Activated T-helper 9 cell treated with anti-CD3 and anti-CD28 coated beads, Interleukin-2, amount 50 U/mL, for 16 hours (primary cell): ENCODE data around the gene MSH5.

Experiments used
- DNase-seq: peaks from one replicate; pipeline ENCODE4 v3.0.0-alpha.2; 2020; ENCODE audit warnings: low read depth

The MSH5 gene

DNA sequence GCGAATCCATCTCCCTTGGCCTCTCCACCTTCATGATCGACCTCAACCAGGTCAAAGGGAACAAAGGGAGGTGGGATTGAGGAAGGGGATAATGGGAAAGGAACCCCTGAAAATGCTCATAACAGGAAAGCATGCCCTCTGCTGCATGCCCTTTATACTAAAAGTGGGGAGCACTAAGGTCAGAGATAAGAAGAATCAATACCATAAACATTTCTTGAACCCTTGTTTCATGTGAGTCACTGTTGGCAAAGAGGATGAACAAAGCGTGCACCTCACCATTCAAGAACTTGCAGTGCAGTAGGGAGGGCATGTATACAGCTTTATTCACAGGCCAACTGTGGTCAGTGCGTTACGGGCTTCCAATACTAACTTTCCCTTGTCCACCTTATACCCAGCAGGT lies 21.0 kb downstream of the MSH5 start:
- no peak for DNase-seq

DNA sequence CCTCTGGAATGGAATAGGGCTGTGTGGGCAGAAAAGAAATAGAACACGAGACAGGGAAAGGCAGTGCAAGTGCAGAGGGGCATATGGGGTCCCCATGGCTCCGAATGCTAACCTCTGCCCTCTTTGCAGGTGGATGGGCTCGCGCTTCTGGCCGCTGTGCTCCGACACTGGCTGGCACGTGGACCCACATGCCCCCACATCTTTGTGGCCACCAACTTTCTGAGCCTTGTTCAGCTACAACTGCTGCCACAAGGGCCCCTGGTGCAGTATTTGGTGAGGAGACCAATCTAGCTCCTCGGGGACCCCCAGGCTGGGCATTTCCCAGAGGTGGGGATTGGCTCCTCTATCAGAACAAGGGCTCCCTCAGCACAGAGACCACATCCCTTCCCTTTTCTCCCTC lies 21.5 kb downstream of the MSH5 start:
- DNase-seq = no peak

DNA sequence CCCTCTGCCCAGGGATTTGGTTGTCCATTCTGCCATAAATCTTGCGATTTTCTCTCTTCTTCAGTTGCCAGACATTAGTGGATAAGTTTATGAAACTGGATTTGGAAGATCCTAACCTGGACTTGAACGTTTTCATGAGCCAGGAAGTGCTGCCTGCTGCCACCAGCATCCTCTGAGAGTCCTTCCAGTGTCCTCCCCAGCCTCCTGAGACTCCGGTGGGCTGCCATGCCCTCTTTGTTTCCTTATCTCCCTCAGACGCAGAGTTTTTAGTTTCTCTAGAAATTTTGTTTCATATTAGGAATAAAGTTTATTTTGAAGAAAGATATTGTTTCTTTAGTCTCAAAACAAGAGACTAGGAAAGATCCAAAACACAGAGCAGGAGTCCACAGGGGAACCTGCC lies 22.6 kb downstream of the MSH5 start, which contains the start of gene SAPCD1:
TSS of gene SAPCD1 (plus strand) at position 301 of the 400 bp plus-strand sequence. CDS start 399 bp downstream, outside the sequence.
- no peak for DNase-seq

DNA sequence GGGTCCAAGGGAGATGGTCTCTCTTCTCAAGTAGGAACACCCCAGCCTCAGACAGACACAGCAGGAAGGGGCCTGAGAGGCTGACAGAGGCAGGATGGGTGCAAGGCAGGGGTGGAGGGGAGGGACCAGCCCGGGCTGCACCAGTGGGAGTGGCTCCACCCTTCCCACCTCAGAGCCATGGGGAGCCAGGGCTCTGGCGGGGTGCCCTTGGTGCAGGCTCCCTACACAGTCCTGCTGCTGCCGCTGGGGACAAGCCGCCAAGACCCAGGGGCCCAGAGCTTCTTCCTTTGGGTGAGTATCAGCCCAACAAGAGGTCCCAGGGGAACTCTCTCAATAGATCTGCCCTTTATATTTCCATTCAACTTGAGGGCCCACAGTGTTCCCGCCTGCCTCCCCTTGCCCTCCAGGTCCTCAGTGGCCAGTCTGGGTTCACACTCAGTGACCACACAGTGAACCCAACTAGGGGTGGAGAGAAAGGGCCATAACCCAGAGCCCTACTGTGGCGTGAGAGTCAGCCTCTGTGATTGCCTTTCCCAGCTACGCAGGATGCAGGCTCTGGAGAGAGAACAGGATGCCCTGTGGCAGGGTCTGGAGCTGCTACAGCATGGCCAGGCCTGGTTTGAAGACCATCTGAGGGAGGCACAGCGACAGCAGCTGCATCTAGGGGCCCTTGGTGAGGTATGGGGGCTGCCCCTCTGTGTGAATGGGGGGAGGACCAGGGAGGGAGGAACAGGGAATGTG lies 23.2 kb downstream of the MSH5 start:
- no peak for DNase-seq

DNA sequence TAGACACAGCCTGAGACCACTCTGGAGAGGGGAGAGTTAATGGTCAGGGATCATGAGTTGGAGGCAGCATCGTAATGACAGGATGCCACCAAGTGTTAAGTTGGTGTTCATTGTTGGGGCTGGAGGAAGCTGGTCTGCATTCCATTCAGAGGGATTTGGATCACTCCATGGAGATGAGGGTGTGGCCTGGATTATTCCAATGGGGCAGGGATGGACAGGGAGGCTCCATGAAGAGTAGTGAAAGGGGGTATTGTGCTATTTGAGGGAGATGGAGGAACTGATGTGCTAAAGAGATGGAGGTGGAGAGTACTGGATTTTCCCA lies 23.8 kb downstream of the MSH5 start:
- DNase-seq = no peak

DNA sequence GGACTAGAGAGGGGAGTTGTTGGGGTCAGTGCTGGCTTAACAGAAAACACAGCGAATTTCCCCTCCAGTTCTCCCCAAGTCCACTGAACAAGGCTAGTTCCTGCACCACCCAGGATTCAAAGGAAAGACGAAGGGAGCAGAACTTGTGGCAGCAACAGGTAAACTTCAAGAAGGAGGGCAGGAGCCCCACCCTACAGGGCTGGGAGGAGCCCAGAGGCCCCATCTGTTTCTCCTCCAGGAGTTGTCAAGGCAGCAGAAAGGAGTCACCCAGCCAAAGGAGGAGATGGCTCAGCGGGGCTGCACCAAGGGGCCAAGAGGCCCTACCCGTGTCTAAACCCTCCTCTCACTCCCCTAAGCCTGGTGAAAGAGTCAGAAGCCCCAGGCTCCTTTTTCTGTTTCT lies 24.4 kb downstream of the MSH5 start:
- no peak for DNase-seq

DNA sequence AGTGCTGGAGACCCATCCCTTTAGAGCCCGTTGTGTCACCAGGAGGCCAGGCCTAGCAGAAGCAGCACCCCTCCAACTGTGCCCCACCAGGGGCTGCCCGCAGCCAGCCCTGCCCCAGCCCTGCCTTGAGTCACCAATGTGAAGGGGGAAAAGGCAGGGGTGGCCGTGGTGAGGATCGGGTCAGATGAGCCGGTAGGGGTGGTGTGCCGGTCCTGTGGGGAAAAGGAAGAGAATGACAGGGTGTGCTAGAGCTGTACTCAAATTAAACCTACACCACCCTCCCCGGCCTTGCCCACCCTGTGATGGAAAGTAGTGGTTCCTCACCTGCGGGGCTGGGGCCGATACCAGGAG lies 25.7 kb downstream of the MSH5 start:
- DNase-seq = no peak

DNA sequence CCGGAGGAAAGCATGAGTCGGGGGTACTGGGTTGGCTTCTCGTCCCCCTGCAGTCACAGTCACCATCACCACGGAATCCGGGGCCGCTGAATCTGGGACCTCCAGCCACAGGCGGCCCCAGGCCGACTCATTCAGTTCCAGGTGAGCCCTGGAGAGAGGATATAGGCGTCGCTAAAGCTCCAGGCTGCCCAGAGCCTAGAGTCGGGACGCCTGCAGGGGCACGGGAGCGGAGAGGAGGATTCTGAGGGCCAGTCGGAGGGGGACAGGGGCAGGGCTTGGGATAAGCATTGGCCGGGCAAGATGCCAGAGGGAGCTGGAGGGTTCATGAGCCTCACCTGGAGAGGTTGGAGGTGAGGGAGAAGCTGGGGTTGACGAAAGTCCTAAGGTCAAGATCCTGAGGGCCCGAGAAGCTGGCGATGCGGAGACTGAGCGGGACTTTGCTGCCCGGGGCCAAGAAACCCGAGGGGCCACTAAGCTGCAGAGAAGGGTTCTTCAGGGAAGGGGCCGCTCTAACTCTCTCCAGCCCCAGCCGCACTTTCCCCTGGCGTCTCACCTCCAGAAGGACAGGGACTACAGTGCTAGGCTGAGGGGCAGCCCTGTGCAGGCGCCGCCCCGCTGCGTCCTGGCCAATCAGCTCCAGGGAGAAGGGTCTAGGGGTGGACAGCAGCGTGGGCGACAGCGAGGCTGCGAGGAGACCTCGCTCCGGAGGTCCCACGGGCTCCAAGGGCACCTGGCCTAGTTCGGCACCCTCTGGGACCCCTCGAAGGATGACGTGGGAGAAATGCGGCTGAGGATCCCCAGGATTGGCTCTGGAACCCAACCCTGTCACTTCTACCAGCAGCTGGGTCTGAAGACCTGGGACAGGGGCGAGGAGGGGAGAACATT lies 26.3 kb downstream of the MSH5 start:
- no peak for DNase-seq

DNA sequence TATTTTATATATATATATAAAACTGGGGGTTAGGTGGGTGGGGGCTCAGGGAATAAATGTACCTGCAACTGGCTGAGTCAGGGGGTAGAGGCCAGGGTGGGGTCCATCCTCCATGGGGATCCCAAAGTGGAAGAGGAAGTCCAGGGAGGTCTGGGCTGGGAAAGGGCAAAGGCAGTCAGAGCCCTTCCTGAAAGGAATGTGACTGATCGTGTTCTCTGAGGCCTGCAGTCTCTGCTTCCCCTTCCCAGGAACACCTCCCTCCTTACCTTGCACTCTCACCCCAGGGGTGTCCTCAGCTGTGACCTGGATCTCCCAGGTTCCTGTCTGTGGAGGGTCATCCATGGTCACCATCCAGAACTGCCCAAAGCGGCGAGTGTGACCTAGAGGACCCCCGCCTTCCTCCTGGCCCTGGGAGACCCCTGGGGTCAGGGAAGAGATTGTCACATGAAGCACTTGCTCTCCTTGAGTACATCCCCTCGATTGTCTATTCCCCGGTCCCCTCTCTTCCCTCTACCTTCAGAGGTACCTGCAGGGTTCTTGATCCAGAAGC lies 27.4 kb downstream of the MSH5 start:
- DNase-seq = no peak

DNA sequence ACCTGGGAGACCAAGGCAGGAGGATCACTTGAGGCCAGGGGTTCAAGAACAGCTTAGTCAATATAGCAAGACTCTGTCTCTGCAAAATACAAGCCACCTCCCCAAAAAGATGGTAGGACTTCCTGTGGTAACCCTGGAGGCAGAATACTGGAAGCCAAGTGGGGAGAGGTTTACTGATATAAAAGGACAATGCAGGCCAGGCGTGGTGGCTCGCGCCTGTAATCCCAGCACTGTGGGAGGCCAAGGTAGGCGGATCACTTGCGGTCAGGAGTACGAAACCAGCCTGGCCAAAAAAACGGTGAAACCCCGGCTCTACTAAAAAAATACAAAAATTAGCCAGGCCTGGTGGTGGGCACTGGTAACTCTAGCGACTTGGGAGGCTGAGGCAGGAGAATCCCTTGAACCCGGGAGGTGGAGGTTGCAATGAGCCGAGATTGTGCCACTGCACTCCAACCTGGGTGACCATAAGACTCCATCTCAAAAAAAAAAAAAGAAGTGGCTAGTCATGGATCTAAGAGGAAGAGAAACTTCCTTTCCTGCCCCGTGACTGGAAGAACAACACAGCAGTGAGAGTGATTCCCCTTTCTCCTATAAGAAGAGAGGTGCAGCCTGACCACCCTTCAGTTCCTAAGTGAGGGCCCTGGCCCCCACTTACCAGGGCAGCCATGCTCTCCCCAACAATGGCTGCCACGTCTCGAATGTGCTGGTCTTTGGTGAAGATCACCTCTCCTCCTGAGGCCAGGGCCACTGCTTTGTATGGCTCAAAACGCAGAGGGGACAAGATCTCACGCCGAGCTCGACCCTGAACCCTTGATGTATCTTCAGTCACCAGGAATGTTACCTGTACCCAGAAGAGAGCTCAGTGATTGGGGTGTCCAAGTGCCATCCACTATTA lies 28.8 kb downstream of the MSH5 start:
- no peak for DNase-seq

DNA sequence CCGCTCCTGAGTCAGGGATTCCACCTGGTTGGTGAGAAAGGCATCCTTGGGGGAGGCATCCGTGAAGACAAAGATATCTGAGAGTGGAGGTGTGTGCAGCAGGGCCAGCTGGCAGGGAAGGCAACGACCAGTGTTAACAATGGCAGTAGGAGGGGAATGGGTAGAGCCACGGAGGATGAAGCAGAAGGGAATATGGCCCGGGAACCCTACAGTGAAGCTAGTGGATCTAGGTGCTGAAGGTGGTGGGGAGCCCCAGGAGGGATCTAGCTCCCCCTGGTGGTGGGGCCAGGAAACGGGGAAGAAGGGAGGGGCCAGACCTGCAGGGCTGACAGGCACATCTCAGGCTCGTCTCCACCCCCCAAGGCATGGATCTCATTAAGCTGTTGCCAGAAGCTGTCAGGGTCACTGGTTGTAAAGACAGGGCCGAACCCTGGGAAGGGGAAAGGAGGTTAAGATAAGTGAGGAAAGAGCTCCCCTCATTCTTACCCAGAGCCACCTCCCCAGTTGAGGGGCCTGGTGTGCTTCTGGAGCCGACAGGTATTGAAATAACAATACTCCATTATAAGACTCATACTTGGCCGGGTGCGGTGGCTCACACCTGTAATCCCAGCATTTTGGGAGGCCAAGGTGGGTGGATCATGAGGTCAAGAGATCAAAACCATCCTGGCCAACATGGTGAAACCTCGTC lies 30.0 kb downstream of the MSH5 start:
- peak; percentile 69 for DNase-seq

DNA sequence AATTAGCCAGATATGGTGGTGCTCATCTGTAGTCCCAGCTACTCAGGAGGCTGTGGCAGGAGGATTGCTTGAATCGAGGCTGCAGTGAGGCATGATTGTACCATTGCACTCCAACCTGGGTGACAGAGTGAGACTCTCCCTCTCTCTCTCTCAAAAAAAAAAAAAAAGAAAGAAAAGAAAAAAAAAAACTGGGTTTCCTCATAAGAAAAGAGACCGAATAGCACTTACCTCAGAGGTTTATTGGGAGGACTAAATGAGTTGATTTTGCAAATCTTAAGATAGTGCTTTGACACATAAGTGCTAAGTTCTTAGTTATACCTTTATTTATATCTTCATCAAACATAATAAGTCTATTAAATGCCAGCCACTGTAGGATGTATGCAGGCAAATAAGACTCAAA lies 31.1 kb downstream of the MSH5 start:
- no peak for DNase-seq

DNA sequence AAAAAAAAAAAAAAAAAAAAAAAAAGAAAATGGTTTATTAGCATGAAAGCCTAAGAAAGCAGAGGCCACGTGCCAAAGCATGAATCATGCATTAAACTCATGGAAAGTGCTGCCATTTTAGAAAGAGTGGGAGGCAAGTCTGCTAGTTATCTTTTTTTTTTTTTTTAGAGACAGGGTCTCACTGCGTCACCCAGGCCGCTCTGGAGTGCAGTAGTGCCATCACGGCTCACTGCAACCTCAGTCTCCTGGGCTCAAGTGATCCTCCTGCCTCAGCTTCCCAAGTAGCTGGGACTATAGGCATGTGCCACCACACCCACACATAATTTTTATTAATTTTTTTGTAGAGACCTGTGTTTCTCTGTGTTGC lies 32.2 kb downstream of the MSH5 start:
- no peak for DNase-seq

DNA sequence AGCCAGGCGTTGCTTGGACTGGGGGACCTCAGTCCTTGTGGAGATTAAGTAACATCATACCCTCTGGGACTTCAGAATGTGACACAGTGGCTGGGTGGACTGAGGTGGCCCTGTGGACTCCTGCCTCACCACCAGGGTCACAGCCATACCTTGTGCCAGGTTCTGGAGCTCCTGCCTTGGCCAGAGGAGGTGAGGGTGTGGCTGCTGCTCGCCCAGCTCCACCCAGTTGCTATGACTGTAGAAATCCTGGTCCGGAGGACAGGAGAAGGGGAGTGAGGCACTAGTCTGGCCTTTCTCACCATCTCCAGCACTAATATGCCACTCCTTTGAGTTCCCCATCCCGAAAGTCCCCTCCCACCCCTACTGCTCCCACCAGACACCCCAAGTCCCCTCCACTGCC lies 35.4 kb downstream of the MSH5 start:
- DNase-seq = no peak

DNA sequence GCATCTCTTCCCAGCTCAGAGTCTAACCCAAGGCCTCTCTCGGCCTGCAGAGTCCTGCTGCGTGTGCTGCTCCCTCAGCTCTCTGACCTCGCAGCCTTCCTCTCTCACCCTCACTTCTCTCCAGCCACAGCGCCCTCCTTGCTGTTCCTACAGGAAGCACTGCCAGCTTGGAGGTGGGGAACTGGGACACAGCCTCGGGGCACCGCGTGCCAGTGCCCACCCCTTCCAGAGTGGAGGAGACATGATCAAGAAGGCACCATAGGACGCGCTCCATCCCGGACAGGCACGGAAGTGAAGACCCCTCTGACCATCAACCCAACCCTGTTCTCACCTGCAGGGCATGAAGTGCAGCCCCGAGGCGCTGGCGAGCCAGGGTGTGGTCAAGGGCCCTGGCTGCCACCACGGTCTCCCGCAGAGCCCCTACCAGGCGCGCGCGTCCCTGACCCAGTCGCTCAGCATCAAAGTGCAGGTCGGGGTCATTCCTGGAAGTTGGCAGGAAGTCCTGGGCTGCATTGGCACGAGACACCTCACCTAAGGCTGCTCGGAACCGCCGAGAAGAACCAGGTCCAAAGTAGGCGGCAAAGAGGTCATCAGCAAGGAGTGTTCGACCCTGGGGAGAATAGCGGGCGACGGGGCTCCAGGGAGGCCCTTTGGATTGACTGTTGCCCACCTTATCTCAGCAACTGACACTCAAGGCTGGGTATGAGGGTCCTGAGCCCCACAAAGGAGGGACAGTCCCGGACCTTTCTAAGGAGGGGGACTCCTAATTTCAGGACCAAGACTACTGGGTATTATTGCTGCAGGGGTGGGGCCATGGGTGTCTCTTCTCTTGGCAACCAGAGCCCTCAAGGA lies 36.1 kb downstream of the MSH5 start:
- DNase-seq = no peak

DNA sequence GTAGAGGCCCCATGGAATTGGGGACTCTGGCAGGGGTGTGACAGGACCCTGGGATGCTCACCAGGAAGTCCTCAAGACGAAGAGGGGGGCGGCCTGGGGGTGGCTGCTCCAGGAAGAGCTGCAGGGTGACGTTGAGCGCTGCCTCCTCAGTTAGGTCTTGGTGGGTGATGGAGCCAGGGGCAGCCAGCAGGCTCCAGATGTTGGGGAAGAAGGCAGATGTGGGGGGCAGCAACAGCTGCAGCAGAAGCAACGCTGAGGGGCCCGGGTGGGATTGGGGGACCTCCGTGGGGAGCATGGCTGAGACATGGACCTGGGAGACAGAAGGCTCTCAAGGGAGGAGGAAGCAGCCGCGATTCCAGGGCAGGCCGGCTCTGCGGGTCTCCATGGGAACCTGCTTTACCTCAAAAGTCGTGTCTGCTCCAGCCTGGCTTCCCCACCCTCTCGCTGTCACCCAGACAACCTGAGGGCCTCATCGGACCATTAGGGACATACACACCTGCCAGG lies 36.7 kb downstream of the MSH5 start:
- no peak for DNase-seq

DNA sequence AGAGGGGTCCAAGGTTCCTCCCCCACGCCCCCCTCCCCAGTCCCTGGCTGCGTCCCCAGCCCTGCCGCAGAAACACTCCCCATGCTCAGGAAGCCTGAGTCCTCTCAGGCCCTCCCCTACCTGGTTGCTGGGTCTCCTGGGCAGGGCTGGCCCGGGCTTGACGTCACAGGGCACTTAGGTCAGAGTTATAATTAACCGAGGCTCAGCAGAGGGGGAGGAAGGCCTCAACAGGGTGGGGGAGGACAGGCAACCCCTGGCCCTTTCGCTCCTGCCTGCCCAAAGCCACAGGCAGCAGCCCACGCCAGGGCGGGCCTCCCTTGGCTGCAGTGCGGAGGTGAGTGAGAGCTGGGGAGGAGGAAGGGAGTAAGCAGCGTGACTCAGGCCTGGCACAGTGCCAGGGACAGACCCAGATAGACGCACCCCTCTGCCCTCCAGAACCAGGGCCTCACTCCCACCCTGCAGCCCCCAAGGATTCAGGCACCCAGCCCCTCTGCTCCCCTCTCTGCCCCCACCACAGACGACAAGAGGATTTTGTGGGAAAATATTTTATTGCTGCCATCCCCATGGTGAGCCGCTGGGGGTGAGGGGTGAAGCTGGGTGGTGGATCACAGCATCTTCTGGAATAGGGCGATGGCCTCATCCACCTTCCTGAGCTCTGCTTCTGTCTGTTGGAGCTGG lies 37.3 kb downstream of the MSH5 start, which contains the start of gene VWA7:
TSS of gene VWA7 (minus strand) at position 340 of the 678 bp plus-strand sequence. CDS start 549 bp downstream, outside the sequence.
- peak; percentile 71 for DNase-seq

DNA sequence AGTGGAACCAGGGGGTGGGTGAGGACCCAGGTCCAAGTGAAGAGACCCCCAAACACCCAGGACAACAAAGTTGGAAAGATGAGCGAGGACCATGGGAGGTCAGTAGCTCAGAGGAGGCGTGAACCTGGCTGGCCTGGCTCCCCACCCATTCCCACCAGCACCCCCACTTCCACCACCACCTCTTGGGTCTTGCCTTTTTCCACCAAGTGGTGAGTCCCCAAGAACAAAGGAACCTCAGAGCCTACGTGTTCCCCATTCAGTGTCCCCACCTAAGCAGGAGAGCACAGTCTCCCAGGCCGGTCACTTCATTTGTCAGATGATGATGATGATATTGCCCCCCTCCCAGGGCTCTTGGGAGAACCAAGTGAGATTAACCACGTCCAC lies 37.9 kb downstream of the MSH5 start:
- DNase-seq = no peak

DNA sequence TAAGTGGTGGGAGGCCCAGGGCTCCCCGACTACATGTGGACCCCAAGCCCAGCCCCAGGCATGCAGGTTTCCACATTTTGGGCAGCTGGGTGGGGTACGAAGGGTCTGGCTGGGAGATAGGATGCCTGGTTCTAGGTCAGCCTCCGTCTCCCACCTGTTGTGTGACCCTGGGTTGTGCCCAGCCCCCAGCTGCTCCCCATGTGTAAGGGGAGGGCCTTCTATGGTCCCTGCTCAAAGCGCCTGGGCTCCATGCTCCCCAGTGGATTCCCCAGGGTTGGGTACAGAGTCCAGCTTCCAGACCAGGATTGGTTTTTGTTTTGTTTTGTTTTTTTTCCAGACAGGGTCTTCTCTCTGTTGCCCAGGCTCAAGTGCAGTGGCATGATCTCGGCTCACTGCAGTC lies 38.4 kb downstream of the MSH5 start:
- DNase-seq = no peak
